Activated naive CD4-positive, alpha-beta T cell treated with Interleukin-2 at 50 U/mL for 16 hours (primary cell): ENCODE results near the gene USP44.
"Not testable (repeated sequence)": the region's sequence is repeated elsewhere in the genome, so short reads cannot be mapped to it uniquely, and the experiment has no call there.

Source experiments
- DNase-seq: peaks from one replicate; pipeline ENCODE4 v3.0.0-alpha.2; 2020

The USP44 gene

GRCh38 chr12:95551305-95551704 lies at the start of gene USP44:
Gene USP44 (minus strand): TSS chr12:95551476. CDS start chr12:95534256, 17,220 bp downstream.
- no peak for DNase-seq

- no peak for DNase-seq
These were observed 49.3 kb upstream of the USP44 start for GRCh38 chr12:95600567-95600966.

- DNase-seq = no peak
These were observed 48.6 kb upstream of the USP44 start for GRCh38 chr12:95599880-95600279.

- no peak for DNase-seq
These were observed 42.9 kb upstream of the USP44 start for GRCh38 chr12:95594136-95594535.

GRCh38 chr12:95593266-95593871 lies 42.1 kb upstream of the USP44 start:
- DNase-seq = no peak

- no peak for DNase-seq
These were observed 40.5 kb upstream of the USP44 start for GRCh38 chr12:95591731-95592130.

- DNase-seq = no peak
These were observed 39.5 kb upstream of the USP44 start for GRCh38 chr12:95590775-95591174.

- no peak for DNase-seq
These were observed 32.7 kb upstream of the USP44 start for GRCh38 chr12:95583933-95584332.

- no peak for DNase-seq
These were observed 31.2 kb upstream of the USP44 start for GRCh38 chr12:95582230-95583058.

GRCh38 chr12:95577820-95578219 lies 26.5 kb upstream of the USP44 start:
- DNase-seq = no peak

- no peak for DNase-seq
These were observed 23.6 kb upstream of the USP44 start for GRCh38 chr12:95574799-95575452.

- DNase-seq = no peak
These were observed 22.8 kb upstream of the USP44 start for GRCh38 chr12:95573951-95574576.

- no peak for DNase-seq
These were observed 20.1 kb upstream of the USP44 start for GRCh38 chr12:95571369-95571768.

- not testable (repeated sequence) for DNase-seq
These were observed 16.8 kb upstream of the USP44 start for GRCh38 chr12:95568045-95568444.

GRCh38 chr12:95557625-95558024 lies 6.3 kb upstream of the USP44 start:
- no peak for DNase-seq

GRCh38 chr12:95554532-95555071 lies 3.3 kb upstream of the USP44 start:
- DNase-seq = no peak

- no peak for DNase-seq
These were observed 2.1 kb upstream of the USP44 start for GRCh38 chr12:95553197-95553943.

- DNase-seq = no peak
These were observed 739 bp upstream of the USP44 start for GRCh38 chr12:95551913-95552516.

GRCh38 chr12:95549392-95550084 lies 1.7 kb downstream of the USP44 start:
- DNase-seq = no peak

- DNase-seq = peak; percentile 69
These were observed 2.5 kb downstream of the USP44 start for GRCh38 chr12:95548539-95549391.
